ENCODE measurements around the gene DSTN.
A peak's percentile ranks its signal among the peaks of the same experiment; 100 is the strongest.

The DSTN gene

DNA sequence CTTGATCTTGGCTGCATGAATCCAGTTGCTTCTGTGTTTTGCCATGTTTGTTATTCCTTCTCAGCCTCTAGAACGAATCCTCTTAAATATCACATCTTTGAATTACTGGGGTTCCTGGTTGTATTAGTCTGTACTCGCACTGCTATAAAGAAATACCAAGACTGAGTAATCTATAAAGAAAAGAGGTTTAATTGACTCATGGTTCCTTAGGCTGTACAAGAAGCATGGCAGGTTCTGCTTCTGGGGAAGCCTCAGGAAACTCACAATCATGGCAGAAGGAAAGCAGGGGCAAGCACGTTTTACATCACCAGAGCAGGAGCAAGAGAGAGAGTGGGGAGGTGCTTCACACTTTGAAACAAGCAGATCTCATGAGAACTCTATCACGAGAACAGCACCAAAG, 20.7 kb upstream of the DSTN start:
- no peak for DNase-seq (ENCODE audit: low spot score)

DNA sequence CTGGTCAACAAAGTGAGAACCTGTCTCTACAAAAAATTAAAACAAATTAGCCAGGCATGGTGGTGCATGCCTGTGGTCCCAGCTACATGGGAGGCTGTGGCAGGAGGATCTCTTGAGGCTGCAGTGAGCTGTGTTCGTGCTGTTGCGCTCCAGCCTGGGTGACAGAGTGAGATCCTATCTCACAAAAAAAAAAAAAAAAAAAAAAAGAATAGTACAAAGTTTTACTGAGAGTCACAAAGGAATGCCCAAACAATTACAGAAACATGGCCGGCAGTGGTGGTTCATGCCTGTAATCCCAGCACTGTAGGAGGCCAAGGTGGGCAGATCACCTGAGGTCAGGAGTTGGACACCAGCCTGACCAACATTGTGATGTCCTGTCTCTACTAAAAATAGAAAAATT, 14.8 kb upstream of the DSTN start:
- no peak for DNase-seq (ENCODE audit: low spot score)

DNA sequence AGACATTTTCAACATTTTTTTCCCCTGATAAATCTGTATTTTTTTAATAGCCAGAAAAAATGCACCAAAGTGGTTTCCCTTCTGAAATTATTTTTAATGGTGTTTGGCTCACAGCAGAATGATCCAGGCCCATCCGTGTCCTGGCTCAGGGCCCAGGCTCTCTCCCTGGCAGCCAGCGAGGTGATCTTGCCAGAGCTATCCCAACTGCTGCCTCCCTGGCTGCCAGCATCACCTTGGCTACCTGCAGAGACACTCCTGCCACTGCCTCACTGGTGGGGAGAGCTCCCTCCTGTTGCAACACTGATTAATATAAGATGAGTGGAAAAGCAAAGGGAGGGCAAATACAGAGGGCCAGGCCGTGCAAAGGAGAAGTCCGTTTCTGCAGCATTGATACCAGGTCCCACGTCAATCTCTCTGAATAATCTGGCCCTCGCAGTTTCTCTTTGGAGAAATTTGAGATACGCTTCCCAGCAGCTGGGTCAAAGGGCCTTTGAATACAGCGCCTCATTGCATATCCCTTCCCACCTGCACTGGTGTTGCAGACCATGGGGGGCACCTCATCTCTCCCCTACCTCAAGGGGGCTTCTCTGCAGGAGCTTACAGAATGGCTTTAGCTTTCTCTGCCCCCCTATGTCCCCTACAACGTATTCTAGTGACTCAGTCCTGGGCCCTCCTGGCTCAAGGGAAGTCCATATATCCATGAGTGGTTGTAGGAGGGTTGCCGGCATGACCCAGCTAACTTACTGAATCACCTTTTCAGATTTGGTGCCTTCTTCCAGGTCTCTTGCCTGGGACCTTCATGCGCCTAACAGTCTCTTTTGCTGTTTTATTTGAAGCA, 12.8 kb upstream of the DSTN start:
- DNase-seq (ENCODE audit: low spot score), result no peak

DNA sequence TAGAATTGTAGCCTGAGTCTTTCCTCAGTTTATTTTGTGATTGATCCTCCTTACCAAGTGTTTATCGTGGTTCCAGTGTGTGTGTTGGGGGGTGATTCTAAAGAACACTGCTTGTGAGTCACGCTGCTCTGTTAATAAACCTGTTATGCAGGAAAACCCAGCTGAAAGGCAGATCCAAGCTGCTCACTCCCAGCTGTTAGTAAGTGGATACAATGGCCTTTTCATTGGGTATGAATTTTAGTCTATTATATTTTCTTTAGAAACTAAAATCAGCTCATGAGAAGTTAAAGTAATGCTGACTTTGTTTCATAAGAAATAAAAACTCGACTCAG, 12.2 kb upstream of the DSTN start:
- no peak for DNase-seq (ENCODE audit: low spot score)

DNA sequence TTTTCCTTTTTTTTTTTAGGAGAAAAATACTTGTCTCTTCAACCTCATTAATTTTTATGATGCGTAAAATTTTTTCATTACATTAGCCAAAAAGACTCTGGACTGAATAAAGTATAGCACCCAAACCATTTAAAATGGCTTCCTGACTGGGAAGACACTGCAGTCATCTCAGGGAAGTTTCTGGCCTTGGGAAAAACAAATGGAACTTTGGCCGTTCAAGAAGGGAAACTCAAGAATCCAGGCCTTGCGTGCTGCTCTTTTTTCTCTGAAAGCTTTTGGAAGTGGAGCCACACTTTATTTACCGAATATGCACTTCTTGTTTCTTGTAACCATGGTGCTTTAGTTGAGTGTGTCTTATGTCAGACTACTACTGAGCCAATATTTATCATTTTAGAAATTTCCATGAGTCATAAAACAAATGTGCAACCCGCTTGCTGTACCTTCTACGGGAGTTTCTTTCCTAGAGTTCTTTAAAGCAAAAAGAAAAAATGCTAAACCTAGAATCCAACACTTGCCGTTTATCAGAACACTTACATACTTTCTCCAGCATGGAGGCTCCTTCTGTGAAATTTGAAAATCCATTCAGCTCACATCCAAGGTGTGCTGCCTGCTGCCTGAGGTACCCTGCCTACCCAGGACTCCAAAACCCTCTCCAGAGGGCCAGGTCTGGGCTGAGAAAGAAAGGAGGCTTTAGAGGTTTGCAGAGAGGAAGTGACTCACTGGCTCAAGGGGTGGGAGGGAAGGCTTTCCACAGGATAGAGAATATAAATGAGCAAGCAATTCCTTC, 11.5 kb upstream of the DSTN start:
- DNase-seq (ENCODE audit: low spot score), result no peak

DNA sequence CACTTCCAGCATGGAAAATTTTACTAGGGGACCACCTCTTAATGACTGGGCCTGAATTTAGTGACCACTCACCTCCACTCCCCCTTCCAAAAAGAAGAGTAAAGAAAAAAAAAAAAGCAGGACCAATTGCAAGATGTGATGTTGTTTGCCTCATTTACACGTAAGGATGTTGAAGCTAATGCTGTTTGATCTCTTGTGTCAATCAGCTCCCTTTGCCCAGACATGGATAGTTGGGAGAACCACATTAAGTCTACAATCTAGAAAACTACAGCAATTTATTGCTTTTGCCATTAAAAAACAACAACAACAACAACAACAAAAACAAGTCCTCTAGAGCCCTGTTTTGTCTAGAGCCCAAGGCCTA, 11.0 kb upstream of the DSTN start:
- no peak for DNase-seq (ENCODE audit: low spot score)

DNA sequence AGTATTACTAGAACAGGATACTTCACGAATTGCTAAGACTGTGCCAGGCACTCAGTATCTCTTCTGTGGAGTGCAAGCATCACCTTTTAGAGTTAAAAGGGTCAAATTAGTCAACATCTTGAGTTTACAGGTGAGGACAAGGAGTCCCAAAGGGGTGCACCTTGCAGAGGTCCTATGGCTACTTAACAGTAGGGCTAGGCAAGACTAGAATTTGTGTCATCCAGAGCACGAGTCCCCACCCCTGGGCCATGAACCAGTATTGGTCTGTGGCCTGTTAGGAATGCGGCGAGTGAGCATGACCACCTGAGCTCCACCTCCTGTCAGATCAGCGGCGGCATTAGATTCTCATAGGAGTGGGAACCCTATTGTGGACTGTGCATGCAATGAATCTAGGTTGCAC, 10.5 kb upstream of the DSTN start:
- DNase-seq (ENCODE audit: low spot score), result no peak

DNA sequence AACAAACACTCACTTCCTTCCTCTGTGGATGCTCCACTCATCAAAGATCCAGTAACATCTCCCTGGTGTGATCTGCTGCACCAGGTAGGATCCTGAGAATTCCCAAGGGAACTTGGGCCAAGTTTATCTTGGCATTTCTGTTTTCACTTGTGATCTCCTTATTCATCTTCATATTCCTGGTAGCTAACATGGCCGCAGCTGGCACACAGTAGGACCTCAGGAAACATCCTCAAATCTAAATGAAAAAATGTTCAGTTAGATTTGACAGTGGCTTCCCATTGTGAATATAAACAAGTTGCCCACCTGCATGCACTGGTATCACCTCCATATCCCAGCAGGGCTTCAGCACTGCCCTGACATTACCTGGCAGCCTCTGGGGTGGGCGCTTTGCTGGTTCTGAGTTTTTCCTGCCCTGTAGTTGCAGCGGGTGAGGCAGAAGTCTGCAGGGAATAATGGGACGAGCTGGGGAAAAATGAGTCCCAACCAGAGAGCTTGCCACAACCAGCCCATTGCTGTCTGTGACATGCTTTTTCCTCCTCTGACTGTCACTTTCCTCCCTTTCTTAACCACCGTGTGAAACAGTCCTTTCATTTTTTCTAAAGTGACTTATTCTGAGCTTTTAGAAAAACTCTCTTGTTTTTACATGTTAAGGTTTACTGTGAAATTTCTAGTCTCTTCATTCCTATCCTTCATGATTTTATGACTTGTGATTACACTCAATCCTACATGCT, 9.4 kb upstream of the DSTN start:
- DNase-seq (ENCODE audit: low spot score), result no peak

DNA sequence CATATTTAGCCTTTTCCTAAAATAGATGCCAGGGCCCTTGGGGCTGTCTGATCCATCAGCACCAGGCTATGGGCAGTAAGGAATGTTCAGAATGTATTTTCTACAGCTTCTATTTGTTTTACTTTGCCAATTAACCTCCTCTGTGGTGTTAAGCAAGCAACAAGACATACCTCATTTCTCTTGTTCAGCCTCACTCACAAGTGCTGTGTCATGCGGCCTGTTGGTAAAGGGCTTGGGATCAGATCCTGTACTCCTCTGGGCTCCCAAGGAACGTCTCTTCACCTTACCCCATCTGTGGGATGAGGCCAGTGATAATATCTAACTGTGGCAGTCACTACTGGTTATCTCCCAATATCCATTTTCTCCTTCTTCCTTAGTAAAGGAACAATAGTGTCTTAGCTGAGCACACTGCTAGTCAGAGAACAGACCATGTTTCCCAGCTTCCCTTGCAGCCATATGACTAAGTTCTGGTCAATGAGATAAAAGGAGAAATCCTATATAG, 7.0 kb upstream of the DSTN start:
- DNase-seq (ENCODE audit: low spot score), result no peak

DNA sequence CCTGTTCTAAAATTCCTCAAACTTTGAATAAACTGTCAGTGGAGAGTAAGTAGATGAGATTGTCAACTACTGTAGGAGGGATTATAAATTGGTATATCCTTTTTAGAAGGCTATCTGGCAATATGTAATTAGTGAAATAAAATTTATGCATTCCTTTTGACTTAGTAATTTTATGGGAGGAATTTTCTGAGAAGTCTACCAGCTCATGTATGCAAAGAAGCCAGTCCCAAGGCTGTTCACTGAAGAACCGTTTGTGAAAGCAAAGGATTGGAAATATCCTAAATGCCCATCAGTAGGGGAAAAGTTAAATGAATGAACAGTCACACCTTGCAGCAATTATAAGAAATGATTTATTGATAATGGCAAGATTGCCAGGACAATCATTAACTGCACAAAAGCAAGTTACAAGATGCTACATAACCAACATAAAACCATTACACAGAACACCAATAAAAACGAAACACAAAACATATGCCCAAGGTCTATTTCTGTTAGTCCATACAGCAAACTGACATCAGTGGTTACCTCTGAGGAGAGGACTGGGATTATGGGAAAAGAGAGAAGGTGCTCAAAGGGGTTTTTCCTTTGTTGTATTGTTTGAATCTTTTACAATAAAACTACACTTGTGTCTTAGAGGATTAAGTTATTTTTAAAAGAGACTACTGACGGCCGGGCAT, 4.6 kb upstream of the DSTN start:
- DNase-seq (ENCODE audit: low spot score), result no peak

DNA sequence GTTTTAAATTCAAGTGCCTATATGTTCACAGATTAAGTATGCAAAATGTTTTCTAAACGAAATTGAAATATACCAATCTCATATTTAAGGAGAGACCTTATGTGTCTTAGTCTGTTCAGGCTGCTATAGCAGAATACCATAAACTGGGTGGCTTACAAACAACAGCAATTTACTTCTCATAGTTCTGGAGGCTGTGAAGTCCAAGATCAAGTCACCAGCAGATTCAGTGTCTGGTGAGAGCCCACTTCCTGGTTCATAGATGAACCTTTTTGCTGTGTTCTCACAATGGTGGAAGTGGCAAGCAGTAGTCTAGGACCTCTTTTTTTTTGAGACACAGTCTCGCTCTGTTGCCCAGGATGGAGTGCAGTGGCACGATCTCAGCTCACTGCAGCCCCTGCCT, 3.5 kb upstream of the DSTN start:
- DNase-seq (ENCODE audit: low spot score), result no peak

DNA sequence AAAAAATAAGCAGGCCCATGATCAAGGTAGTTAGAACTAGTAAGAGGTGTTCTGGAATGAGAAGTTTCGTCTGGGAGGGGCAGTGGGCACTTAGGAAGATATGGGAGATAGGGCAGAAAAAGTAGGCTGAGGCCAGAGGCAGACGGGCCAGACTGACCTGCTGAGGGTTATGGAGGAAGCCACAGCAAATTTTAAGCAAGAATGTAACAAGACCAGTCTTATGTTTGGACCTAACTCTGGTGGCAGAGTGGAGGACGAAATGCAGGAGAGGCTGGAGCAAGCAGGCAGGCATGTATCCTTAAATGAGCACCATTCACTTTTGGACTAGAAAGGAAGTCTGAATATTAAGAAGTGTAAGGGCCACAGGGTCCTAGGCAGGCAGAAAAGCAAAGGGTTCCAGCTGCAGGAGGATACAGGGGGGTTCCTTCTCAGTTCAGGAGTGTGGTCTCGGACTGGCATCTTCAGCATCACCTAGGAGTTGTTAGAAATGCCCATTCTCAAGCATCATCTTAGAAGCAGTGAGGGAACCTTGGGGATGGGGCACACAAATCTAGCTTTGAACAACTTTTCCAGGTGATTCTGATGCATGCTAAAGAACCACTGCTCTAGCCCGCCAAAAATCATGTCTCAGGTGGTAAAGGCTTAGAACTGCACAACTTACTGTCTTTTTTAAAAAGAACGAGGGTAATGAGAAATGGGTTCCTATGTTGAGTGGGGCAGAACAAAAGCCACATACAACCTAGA, 1.7 kb upstream of the DSTN start:
- no peak for DNase-seq (ENCODE audit: low spot score)

DNA sequence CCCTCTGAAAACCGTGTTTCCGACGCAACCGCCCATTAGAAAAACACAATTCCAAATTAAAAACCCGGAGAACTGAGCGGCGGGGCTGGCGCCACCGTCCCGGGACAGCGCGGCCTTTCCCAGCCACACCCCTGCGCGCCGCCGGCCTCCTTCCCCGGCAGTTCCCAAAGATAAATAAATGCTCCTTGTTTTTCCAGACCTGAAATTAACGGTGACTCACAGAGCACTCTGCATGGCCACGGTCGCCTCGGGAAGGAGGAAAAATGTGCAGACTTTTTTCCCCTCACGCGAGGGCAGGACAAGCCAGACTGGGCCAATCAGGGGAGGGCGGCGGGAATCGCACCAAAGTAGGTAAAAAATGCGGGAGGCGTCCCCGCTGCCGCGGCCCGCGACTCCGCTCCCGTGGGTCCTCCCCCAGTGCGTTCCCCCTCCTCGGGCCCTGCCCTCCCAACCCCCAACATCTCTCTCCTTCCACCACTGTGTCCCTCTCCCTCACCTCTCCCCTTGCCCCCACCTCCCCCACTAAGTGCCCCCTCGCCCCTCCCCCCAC, 828 bp upstream of the DSTN start:
- peak; percentile 68 for DNase-seq (ENCODE audit: low spot score)

DNA sequence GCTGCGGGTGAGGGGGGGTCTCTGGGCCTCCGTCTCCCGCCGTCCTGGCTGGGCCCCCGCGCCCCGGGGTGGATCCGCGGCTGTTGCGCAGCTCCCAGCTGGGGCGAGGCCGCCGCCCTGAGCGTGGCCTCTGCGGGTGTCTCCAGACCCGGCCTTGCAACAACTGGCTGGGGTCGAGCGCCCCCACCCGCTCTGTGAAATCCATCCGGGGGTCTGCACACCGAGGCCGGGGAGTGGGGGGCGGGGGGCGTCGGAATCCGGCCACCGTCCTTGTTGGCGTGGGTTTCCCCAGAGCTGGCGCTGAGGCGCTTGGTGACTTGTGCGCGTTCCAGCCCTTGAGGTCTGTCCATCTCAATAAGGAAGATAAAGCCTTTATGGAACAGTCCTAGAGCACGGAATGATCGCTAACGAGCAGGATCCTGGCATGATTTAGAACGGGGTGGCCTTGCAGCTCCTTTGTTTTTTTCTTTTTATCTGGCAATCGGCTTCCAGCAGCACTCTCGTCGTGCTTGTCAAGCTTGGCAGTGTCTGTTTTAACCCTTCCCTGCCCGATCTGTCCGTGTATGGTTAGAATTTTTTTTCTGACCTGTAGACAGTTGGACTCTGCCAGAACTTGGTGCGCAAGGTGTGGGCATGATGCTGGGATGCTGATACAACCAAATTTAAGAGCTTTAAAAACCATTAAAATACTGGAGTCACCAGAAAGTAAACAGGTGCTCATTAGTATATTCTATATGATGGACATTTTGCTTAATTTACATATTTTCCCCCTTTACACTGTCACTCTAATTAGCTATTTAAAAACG, 675 bp downstream of the DSTN start:
- peak; percentile 58 for DNase-seq (ENCODE audit: low spot score)

DNA sequence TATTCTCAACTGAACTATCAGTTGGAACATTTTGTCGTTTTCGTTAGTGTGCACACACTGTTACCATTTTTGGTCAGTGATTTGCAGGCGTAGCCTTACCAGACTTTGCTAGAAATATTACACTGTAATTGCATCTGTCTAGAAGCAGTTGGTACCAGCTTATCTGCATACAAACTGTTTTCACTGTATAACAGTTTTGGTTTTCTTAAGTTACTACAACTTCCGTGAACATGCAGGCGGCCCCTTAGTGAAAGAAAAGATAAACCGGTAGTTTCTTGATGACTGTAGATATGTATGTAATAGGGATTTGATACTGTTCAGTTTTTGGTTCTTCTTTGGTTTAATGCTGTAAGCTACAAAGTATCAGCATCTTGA, 1.3 kb downstream of the DSTN start:
- no peak for DNase-seq (ENCODE audit: low spot score)

DNA sequence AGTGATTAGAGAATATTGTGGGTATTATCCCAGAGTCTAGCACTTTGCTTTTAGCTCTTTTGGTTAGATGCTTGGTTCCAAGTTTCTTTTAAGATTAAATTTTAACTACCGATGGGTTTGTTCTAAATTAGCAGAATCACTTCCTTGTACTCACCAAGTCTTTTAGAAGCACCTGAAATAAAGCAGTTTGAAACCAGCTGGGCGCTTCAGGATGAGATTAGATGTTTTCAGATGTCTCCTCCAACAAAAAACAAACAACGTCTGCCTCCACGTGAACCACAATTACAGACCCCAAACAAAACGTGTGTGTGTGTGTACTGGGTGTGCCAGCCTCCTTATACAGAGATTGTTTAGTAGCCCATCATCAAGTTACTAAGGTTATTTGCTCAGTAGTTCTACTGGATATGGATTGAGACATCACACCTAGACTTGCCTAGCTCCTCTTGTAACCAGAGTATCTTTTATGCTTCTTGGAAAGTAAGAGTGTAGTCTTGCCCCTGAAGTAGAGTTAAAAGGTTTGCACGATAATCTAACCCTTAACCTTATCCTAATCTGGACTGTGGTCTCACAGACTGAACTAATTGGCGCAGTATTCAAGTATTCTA, 2.3 kb downstream of the DSTN start:
- DNase-seq (ENCODE audit: low spot score), result no peak

DNA sequence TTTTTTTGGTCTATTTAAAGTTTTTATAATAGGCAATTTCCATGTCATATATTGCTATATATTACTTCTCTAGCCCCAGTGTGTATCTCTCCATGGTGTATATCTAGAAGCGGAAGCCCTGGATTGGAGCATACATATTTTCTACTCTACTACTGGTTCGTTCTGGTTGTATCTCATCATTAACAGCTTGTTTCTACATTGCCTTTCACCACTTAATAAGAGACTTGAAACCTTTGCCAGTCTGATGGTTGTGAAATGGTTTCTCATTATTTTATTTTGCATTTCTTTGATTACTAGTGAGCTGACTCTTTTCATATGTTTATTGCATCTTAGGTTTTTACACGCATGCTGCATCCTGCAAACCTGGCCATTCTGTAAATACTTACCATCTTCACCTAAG, 3.6 kb downstream of the DSTN start:
- no peak for DNase-seq (ENCODE audit: low spot score)

DNA sequence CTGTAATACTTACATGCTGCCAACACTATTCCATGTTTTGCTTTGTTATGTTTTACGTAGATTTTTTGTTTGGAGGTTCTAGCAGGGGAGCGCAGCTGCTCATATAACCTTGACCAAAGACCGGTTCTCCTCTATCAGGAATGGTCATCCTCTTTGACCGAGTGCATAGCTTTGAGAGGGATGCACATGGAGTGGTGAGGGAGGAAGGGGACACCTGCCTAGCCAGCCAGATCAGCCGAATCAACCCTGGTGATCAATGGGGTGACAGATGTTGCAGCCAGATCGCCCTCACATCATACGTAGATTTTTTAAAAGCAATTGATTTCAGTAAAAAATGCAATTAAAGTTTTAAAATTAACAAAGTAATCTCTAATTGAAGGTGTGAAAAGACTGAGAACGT, 6.3 kb downstream of the DSTN start:
- no peak for DNase-seq (ENCODE audit: low spot score)

DNA sequence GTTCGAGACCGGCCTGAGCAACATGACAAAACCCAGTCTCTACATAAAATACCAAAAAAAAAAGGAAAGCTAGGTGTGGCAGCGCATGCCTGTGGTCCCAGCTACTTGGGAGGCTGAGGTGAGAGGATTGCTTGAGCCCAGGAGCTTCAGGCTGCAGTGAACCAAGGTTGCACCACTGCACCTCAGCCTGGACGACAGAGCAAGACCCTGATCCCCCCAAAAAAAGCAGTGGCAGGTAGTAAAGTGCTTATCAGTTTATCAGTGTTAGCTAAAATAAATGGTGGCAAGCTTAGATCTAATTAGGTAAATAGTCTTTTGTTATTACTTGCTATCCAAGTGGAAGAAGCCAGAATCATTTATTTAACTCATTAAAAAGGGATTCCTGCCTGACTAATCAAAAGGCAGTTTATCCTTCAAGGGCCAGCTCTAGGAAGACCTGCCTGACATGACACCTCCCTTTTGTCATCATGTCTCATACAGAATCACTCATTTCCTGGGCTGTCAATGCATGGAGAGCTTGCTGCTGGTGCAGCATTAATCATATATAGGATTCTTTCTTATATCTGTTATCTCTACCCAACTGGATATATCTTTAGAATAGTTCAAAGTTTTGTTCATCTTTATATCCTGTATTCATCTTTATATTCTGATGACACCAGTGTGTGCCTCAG, 9.6 kb downstream of the DSTN start:
- DNase-seq (ENCODE audit: low spot score), result no peak

DNA sequence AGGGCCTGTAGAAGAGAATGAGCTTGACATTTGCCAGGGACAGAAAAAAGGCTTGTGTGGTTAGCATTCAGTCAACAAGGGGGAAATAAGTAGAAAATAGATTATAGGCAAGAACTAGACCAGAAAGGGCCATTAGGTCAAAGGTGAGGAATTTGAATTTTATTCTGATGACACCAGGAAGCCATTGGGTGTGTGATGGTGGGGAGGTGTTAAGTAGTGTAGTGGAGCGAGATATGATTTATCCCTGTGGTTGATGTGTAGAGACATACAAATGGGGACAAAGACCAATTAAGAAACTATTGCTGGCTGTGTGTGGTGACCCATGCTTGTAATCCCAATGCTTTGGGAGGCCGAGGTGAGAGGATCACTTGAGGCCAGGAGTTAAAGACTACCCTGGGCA, 11.0 kb downstream of the DSTN start:
- no peak for DNase-seq (ENCODE audit: low spot score)

Measured in HuH-7.5 (cell line).